Right lobe of liver (tissue), 6 donors: ENCODE measurements around the gene MRPL36. TPM values are rescaled to one million over a fixed set of nuclear protein-coding genes. Genes with fewer than 3 reads are reported as not detected.

Experiments used
- ATAC-seq, 4 donors: fragments of 200-7000 bp; cut with Tn5 transposase; one replicate each; pipeline ENCODE4 v1.9.1; 2020; ENCODE audit warnings: mild to moderate bottlenecking in 4 of 4, moderate library complexity in 4 of 4
- DNase-seq, 3 donors: peaks; one replicate each; pipeline ENCODE4 v3.0.0-alpha.2; 2020
- H3K27ac ChIP-seq, 3 donors: fragments of 200-600 bp; one replicate each; pipeline ENCODE4 v1.8.0; 2022
- H3K27me3 ChIP-seq, 2 donors: fragments of 200-600 bp; one replicate each; pipeline ENCODE4 v1.8.0; 2022
- H3K36me3 ChIP-seq, 4 donors: fragments of 200-600 bp; sonication (generic) in 1 of 4; one replicate each; pipeline versions ENCODE4 v1.5.1 to v1.8.0; 2017 to 2022; ENCODE audit warnings: control low read depth in 1 of 4
- H3K4me1 ChIP-seq, 4 donors: fragments of 200-600 bp; sonication (generic) in 1 of 4; one replicate each; pipeline versions ENCODE4 v1.5.1 to v1.8.0; 2017 to 2022; ENCODE audit warnings: control low read depth in 1 of 4
- H3K4me3 ChIP-seq, 3 donors: fragments of 200-600 bp; one replicate each; pipeline ENCODE4 v1.8.0; 2022
- H3K9me3 ChIP-seq, 4 donors: fragments of 200-600 bp; sonication (generic) in 1 of 4; one replicate each; pipeline versions ENCODE4 v1.5.1 to v1.8.0; 2017 to 2022; ENCODE audit warnings: control low read depth in 1 of 4
- CTCF ChIP-seq, 4 donors: fragments of 200-600 bp in 3 of 4; fragments of 450-650 bp in 1 of 4; IDR thresholded peaks; one replicate each; pipeline versions ENCODE4 v1.5.1 to v1.8.0; 2016 to 2022; ENCODE audit warnings: antibody characterized with exemption in 4 of 4, mild to moderate bottlenecking in 2 of 4
- POLR2A ChIP-seq: fragments of 450-650 bp; IDR thresholded peaks from one replicate; pipeline ENCODE4 v1.6.1; 2017; ENCODE audit warnings: antibody characterized with exemption, mild to moderate bottlenecking
- WGBS: methylation state at CpG from one replicate; pipeline ENCODE4 v1.1.6; 2018; ENCODE audit warnings: low coverage, low lambda C conversion rate; ENCODE audit not compliant: insufficient coverage; ENCODE audit errors: missing lambda C conversion rate; 5-methylcytosine and 5-hydroxymethylcytosine counted together
- intact Hi-C, 2 donors: fragments of 100-400 bp; cut with DNase I; formaldehyde crosslinking; loops; one replicate each; pipeline versions ENCODE4 v1.11.2 to v1.14.1; 2022
- total RNA-seq, 6 experiments: library from RNA; depleted of rRNA in 2 of 6; stranded (reverse); fragments of >200 nt in 2 of 6; fragmentation: NEBNext Ultra II Directional in 3 of 6; extraction: Animal tissue kit (Norgen Biotek cat#: 25700) in 3 of 6; gene quantifications; one replicate each; pipeline versions ENCODE4 v1.1.0 to v1.2.4, GENCODE V29; 2016 to 2023
- donor health status: DM: no; HTN: yes; CAD: no.
- donor health status: DM: no; HTN: no; CAD: no.
- donor health status: DM: no; HTN: no; CAD: no.
- donor health status: DM: no; HTN: yes; CAD: no.
- donor health status: DM: no; HTN: yes; CAD: no.

MRPL36 gene
- total RNA-seq, 6 experiments from 2014 or later: 30.7 to 40.0 (median 35.5) TPM

DNA sequence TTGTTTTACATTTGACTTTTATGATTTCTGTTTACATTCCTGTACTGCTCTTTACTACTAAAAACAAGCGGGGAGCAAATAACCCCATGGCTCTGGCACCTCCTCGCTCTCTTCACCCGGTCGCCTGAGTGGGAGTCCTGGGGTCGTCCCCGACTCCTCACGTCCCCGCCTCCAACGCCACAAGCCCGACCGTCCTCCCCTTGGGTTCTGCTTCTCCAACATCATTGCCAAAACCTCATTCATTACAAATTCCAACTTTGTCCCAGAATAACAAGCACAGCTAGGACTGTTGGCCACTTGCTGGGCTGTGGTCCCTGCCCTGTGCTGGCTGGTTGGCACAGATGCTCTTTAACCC lies 35.1 kb downstream of the MRPL36 start:
- H3K4me1 ChIP-seq: no peaks in the 10 kb centered on the region
- 56% methylated on average over 11 of the region's 11 CpGs for WGBS
- ATAC-seq (no peak), DNase-seq (peak in 2 of 3 donors; percentile 9 to 32)
- intact Hi-C loops: loop anchor here in 1 of 2 donors (10.0 kb wide), 1 partner anchor 250 kb away; no protein-coding TSS in a partner anchor
- H3K27me3 ChIP-seq: no peaks in the 10 kb centered on the region
- H3K27ac ChIP-seq: no peak overlapping the region
- TF ChIP-seq CTCF (IDR thresholded peaks at IDR 0.05): no peak
- no peak for TF ChIP-seq POLR2A
- H3K4me3 ChIP-seq: no peak overlapping the region
- no peaks in the 10 kb centered on the region for H3K9me3 ChIP-seq
- no peaks in the 10 kb centered on the region for H3K36me3 ChIP-seq

DNA sequence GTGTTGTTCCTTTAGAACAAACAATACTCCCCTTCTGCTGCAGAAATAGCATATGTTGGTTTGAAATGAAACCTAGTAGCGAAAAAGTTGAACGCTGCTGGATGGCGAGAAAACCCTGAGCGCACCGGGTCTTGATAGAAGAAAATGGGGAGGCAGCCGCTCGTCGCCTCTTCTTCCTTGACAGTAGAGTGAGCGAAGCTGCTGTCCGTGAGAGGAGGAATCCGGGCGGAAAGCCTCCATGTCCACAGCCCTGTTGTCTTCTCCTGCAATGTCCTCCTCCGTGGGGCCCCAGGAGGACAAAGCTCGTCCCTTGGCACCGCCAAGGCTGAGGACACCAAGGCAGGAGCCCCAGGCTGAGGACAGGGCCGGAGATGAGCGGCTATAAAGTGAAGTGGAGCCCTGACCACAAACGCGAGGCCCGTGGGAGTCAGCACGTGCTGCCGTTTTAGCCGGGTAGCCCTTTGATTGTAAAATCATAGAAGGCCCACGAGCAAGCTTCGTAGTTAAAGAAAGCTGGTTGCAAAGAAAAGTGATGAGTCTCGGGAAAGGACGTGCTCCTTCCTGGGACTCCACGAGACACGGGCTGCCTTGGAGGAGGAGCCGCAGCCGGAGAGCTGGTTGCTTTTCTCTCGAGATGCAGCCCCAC lies 35.6 kb downstream of the MRPL36 start:
- DNase-seq (peak; percentile 8 to 37 (median 35)), ATAC-seq (no peak)
- no peaks in the 10 kb centered on the region for H3K4me1 ChIP-seq
- H3K27me3 ChIP-seq: no peaks in the 10 kb centered on the region
- H3K4me3 ChIP-seq: no peak overlapping the region
- no peak overlapping the region for H3K27ac ChIP-seq
- TF ChIP-seq POLR2A (no peak), CTCF (IDR thresholded peaks at IDR 0.05) (no peak)
- 60% methylated on average over 21 of the region's 32 CpGs for WGBS
- intact Hi-C loops: loop anchor here in 1 of 2 donors (10.0 kb wide), 1 partner anchor 251 kb away; no protein-coding TSS in a partner anchor
- H3K9me3 ChIP-seq: no peaks in the 10 kb centered on the region
- no peaks in the 10 kb centered on the region for H3K36me3 ChIP-seq

DNA sequence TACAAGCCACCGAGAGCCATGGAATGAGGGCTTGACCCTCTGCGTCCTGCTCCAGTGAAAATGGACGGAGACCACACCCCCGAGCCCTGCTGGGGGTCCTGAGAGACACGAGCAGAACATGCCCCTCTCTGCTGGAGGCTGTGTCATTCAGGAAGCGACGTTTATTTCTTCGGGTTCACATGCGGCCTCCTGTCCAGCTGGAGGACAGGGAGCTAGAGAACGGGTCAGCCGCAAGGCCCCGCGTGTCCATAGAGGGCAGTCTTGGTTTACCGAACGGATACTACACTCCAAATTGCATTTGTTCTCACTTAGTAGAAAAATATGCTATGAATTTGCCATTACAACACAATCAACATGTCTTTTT lies 36.1 kb downstream of the MRPL36 start:
- ATAC-seq (peak; percentile 76 to 82 (median 80)), DNase-seq (peak; percentile 48 to 59 (median 54))
- 11% methylated on average over 9 of the region's 15 CpGs for WGBS
- H3K4me1 ChIP-seq: no peaks in the 10 kb centered on the region
- no peaks in the 10 kb centered on the region for H3K27me3 ChIP-seq
- TF ChIP-seq POLR2A (no peak), CTCF (IDR thresholded peaks at IDR 0.05) (peak; percentile 41 to 62 (median 58))
- intact Hi-C loops: loop anchor here in 1 of 2 donors (10.0 kb wide), 1 partner anchor 251 kb away; no protein-coding TSS in a partner anchor
- H3K9me3 ChIP-seq: no peaks in the 10 kb centered on the region
- H3K27ac ChIP-seq: no peak overlapping the region
- H3K4me3 ChIP-seq: no peak overlapping the region
- no peaks in the 10 kb centered on the region for H3K36me3 ChIP-seq

GRCh38 chr5:1762883-1763547 lies 36.6 kb downstream of the MRPL36 start:
- Histone ChIP-seq H3K27ac (no peak overlapping the region), H3K4me3 (no peak overlapping the region), H3K36me3 (no peaks in the 10 kb centered on the region), H3K4me1 (no peaks in the 10 kb centered on the region), H3K9me3 (no peaks in the 10 kb centered on the region), H3K27me3 (no peaks in the 10 kb centered on the region)
- DNase-seq (peak in 2 of 3 donors; percentile 5 to 23), ATAC-seq (no peak)
- TF ChIP-seq CTCF (IDR thresholded peaks at IDR 0.05) (no peak), POLR2A (no peak)
- WGBS: 51% methylated on average over 9 of the region's 13 CpGs
- intact Hi-C loops: loop anchor here in 1 of 2 donors (10.0 kb wide), 1 partner anchor 252 kb away; no protein-coding TSS in a partner anchor
